Measurements from ENCODE around the gene CCBE1. TPM values are rescaled to one million over a fixed set of nuclear protein-coding genes. Genes with fewer than 3 reads are reported as not detected.

Gene CCBE1
- total and polyA plus RNA-seq, 7 donors = 0.01 to 0.77 (median 0.14) TPM; not detected in 1

DNA sequence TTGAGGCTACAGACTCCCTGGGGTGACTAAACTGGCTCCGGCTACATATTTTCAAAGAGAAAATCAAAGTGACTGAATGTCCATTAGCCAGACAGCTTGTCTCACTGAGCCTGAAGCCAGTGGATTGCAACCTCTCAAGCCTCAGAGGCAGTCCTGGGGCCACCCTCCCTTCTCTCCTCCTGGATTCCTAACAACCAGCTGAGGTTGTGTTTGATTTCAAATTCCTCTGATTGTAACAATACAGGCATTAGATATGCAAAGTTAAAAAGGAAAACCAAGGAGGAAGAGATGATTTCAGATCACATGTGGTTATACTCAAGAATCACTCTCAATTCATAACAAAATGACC, 237.2 kb downstream of the CCBE1 start:
- ATAC-seq = no peak
- Histone ChIP-seq H3K4me1 (no peaks in the 10 kb centered on the region), H3K4me3 (no peak overlapping the region), H3K27me3 (ENCODE audit: insufficient read depth in 3 of 3, low read length in 2 of 3) (no peaks in the 10 kb centered on the region), H3K36me3 (ENCODE audit: insufficient read depth in 1 of 2, low read depth in 1 of 2) (no peaks in the 10 kb centered on the region), H3K9me3 (no peaks in the 10 kb centered on the region), H3K27ac (no peak overlapping the region)
- 68 to 88% (median 84%) methylated on average over 1 of the region's 1 CpG for WGBS, 3 donors
- DNase-seq = no peak
- intact Hi-C loops (cut with DNase I) = no loop called here
- TF ChIP-seq, protein P1, sequence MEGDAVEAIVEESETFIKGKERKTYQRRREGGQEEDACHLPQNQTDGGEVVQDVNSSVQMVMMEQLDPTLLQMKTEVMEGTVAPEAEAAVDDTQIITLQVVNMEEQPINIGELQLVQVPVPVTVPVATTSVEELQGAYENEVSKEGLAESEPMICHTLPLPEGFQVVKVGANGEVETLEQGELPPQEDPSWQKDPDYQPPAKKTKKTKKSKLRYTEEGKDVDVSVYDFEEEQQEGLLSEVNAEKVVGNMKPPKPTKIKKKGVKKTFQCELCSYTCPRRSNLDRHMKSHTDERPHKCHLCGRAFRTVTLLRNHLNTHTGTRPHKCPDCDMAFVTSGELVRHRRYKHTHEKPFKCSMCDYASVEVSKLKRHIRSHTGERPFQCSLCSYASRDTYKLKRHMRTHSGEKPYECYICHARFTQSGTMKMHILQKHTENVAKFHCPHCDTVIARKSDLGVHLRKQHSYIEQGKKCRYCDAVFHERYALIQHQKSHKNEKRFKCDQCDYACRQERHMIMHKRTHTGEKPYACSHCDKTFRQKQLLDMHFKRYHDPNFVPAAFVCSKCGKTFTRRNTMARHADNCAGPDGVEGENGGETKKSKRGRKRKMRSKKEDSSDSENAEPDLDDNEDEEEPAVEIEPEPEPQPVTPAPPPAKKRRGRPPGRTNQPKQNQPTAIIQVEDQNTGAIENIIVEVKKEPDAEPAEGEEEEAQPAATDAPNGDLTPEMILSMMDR (IDR thresholded peaks at IDR 0.05) = no peak

DNA sequence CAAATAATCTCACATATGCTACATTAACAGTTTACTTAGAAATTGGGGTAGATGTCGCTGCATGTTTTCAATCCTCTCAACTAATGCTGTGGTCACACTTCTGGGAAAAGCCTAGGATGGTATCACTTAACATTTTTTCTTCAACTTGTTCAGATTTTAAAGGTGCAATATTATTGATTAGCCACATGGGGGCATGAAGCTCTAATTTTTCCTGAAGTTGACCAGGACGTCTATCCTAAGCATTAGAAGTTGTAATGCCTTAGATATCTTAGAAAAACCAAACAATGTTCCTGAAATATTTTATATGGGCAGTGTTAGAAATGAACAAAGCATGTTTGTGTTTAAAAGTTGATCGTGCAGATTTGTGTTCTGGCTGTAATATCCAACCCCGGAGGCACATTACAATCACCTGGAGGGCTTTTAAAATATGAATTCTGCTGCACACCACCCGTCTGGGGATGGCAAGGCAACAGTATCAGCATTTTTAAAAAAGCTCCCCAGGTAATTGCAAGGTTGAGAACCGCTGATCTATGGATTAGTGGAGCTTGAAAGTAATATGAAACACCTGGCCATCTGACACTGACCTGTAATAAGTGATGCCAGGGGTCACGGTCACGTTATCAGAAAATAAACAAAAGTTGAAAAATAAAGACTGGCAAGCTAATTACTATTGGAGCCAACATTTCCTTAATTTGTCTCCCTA, 237.7 kb downstream of the CCBE1 start:
- intact Hi-C loops (cut with DNase I) = loop anchor here (2.0 to 5.0 kb wide), 2 partner anchors 363 to 365 kb away; no protein-coding TSS in a partner anchor
- no peak for DNase-seq
- TF ChIP-seq, protein P1 (IDR thresholded peaks at IDR 0.05) = peak; percentile 64
- no peak overlapping the region for H3K4me3 ChIP-seq
- H3K27me3 ChIP-seq (ENCODE audit: insufficient read depth in 3 of 3, low read length in 2 of 3) = no peaks in the 10 kb centered on the region
- ATAC-seq = peak in 1 of 4 donors; percentile 43
- no peaks in the 10 kb centered on the region for H3K36me3 ChIP-seq (ENCODE audit: insufficient read depth in 1 of 2, low read depth in 1 of 2)
- no peaks in the 10 kb centered on the region for H3K4me1 ChIP-seq
- no peaks in the 10 kb centered on the region for H3K9me3 ChIP-seq
- WGBS, 3 donors = 16 to 19% (median 17%) methylated on average over 8 of the region's 8 CpGs
- H3K27ac ChIP-seq = no peak overlapping the region

DNA sequence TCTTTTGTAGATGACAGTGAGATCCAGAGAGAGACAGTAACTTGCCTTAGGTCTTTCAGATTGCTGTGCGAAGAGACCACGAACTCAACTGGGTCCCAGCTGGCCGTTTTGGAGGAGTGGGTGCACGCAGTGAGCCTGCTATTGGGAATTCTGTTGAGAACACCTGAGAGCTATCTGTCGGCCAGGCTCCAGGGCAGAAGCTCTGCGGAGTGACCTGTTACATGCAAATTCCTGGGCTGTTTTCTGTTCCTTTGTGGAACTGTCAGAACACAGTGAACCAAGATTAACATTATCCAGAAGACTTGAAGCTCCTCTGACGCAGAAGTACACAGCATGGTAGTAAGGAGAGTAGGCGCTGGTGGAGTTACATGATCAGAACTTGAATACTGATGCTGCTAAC, 238.6 kb downstream of the CCBE1 start:
- H3K27ac ChIP-seq = no peak overlapping the region
- H3K9me3 ChIP-seq = no peaks in the 10 kb centered on the region
- H3K36me3 ChIP-seq (ENCODE audit: insufficient read depth in 1 of 2, low read depth in 1 of 2) = no peaks in the 10 kb centered on the region
- 57 to 69% (median 62%) methylated on average over 8 of the region's 8 CpGs for WGBS, 3 donors
- no peak for ATAC-seq
- DNase-seq = no peak
- no peaks in the 10 kb centered on the region for H3K4me1 ChIP-seq
- no peaks in the 10 kb centered on the region for H3K27me3 ChIP-seq (ENCODE audit: insufficient read depth in 3 of 3, low read length in 2 of 3)
- TF ChIP-seq, protein P1 (IDR thresholded peaks at IDR 0.05) = no peak
- intact Hi-C loops (cut with DNase I) = loop anchor here (2.0 to 5.0 kb wide), 2 partner anchors 364 to 366 kb away; no protein-coding TSS in a partner anchor
- no peak overlapping the region for H3K4me3 ChIP-seq

DNA sequence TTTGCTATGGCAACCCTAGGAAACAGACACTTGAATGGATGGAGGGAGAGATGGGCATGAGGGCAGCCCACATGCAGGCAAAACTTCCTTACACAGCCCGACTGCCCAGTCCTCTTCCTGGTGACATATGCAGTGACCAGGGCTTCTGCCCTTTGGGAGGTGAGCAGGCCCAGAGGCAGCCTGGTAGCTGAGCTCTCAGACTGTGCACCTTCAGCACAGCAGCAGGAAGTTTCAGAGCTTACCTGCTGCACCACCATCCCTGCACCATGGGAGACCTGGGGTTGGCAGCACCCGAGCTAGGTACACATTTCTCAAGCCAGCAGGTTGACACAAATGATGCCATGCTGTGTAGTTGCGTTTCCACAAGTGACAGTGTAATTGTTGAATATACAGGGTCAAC, 240.6 kb downstream of the CCBE1 start:
- DNase-seq (no peak), ATAC-seq (no peak)
- TF ChIP-seq, protein P1 (IDR thresholded peaks at IDR 0.05) = no peak
- no peaks in the 10 kb centered on the region for H3K4me1 ChIP-seq
- H3K36me3 ChIP-seq (ENCODE audit: insufficient read depth in 1 of 2, low read depth in 1 of 2) = no peaks in the 10 kb centered on the region
- H3K27me3 ChIP-seq (ENCODE audit: insufficient read depth in 3 of 3, low read length in 2 of 3) = peaks cover 0 to 4% (median 0%) of the 10 kb centered on the region in 3 donors
- intact Hi-C loops (cut with DNase I) = loop anchor here in 1 of 2 donors (5.0 kb wide), 1 partner anchor 366 kb away; no protein-coding TSS in a partner anchor
- H3K4me3 ChIP-seq = no peak overlapping the region
- H3K9me3 ChIP-seq = no peaks in the 10 kb centered on the region
- WGBS, 3 donors = 71 to 86% (median 82%) methylated on average over 3 of the region's 3 CpGs
- H3K27ac ChIP-seq = no peak overlapping the region

Data from psoas muscle (tissue), 8 donors.